Smooth muscle cell (in vitro differentiated cells): Measurements from ENCODE around the gene OR2H2. TPM values are rescaled to one million over a fixed set of nuclear protein-coding genes. Genes with fewer than 3 reads are reported as not detected.
A peak's percentile ranks its signal among the peaks of the same experiment; 100 is the strongest.

Experiments used
- DNase-seq: peaks from one replicate; lab custom pipeline; 2025; ENCODE audit not compliant: unreplicated experiment; lab: John Stamatoyannopoulos, UW
- H2AFZ ChIP-seq: fragments of 200-600 bp; sonication (generic); 2 replicates; pipeline ENCODE4 v1.6.0; 2016; ENCODE audit warnings: antibody characterized with exemption, low read depth, mild to moderate bottlenecking
- H3F3A ChIP-seq: fragments of 200-600 bp; sonication (generic); 2 replicates; pipeline ENCODE4 v1.6.0; 2017; ENCODE audit warnings: antibody characterized with exemption, low read depth
- H3K27ac ChIP-seq: fragments of 200-600 bp; sonication (generic); 2 replicates; pipeline ENCODE4 v1.5.1; 2016; ENCODE audit warnings: low read depth, mild to moderate bottlenecking
- H3K27me3 ChIP-seq: fragments of 200-600 bp; sonication (generic); 2 replicates; pipeline ENCODE4 v1.6.1; 2016; ENCODE audit warnings: low read depth, mild to moderate bottlenecking
- H3K36me3 ChIP-seq: fragments of 200-600 bp; sonication (generic); 2 replicates; pipeline ENCODE4 v1.5.1; 2016; ENCODE audit warnings: low read depth
- H3K4me1 ChIP-seq: fragments of 200-600 bp; sonication (generic); 2 replicates; pipeline ENCODE4 v1.5.1; 2016; ENCODE audit warnings: low read depth
- H3K4me2 ChIP-seq: fragments of 200-600 bp; sonication (generic); 2 replicates; pipeline ENCODE4 v1.6.0; 2016; ENCODE audit warnings: mild to moderate bottlenecking
- H3K4me3 ChIP-seq: fragments of 200-600 bp; sonication (generic); 2 replicates; pipeline ENCODE4 v1.5.1; 2016; ENCODE audit warnings: mild to moderate bottlenecking
- H3K79me2 ChIP-seq: fragments of 200-600 bp; sonication (generic); 2 replicates; pipeline ENCODE4 v1.6.0; 2016; ENCODE audit warnings: low read depth, mild to moderate bottlenecking
- H3K9ac ChIP-seq: fragments of 200-600 bp; sonication (generic); 2 replicates; pipeline ENCODE4 v1.6.0; 2016; ENCODE audit warnings: low read depth
- H3K9me3 ChIP-seq: fragments of 200-600 bp; sonication (generic); replicated peaks from 2 replicates; pipeline ENCODE4 v1.5.1; 2016; ENCODE audit warnings: low read depth
- H4K20me1 ChIP-seq: fragments of 200-600 bp; sonication (generic); 2 replicates; pipeline ENCODE4 v1.6.0; 2016; ENCODE audit warnings: low read depth
- CTCF ChIP-seq: fragments of 200-600 bp; sonication (generic); IDR thresholded peaks from 2 replicates; pipeline ENCODE4 v1.5.1; 2017; ENCODE audit warnings: borderline replicate concordance, mild to moderate bottlenecking, antibody characterized with exemption; ENCODE audit not compliant: insufficient read depth, poor library complexity, severe bottlenecking
- WGBS: methylation state at CpG from one replicate; pipeline ENCODE4 v1.1.7; 2016; ENCODE audit warnings: low lambda C conversion rate; 5-methylcytosine and 5-hydroxymethylcytosine counted together
- polyA plus RNA-seq: library from polyadenylated mRNA; unstranded; fragments of >200 nt; fragmentation: Nextera tagmentation; extraction: Ambion mirVana; gene quantifications from 2 replicates; pipeline ENCODE4 v1.2.1, GENCODE V29; 2016
- total RNA-seq: library from RNA; depleted of rRNA; stranded (reverse); fragments of >200 nt; gene quantifications from 2 replicates; pipeline ENCODE4 v1.2.3, GENCODE V29; 2014

Gene OR2H2
- total and polyA plus RNA-seq, 2 experiments from 2014 or later, result not detected

DNA sequence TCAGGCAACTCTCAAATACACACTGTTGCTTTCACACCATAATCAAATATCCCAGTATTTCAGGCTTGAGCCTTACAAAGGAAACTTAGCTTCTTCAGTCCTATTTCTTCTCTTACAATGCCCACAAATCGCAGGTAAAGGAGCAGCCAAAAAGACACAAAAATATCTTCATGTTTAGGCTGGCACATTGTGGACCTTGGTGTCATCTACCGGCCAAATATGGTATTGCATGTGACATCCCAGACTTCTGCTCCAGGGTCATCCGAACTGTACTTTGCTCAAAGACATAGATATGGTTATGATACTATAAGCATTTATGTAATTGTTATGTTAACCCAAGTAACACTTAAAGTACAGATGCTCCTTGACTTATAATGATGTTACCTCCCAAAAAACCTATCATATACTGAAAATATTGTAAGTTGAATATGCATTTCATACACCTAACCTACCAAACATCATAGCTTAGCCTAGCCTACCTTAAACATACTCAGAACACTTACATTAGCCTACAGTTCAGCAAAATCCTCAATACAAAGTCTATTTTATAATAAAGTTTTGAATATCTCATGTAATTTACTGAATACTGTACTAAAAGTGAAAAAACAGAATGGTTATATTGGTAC is 4.6 kb downstream of the OR2H2 start:
- no peak for DNase-seq
- peak; percentile 86 for TF ChIP-seq CTCF
- no peaks in the 10 kb centered on the region for H3K27me3 ChIP-seq
- peaks cover 7% of the 10 kb centered on the region for H3F3A ChIP-seq
- no peak overlapping the region for H3K27ac ChIP-seq
- no peak overlapping the region for H3K9ac ChIP-seq
- H3K36me3 ChIP-seq, result no peaks in the 10 kb centered on the region
- no peak overlapping the region for H3K4me3 ChIP-seq
- no peaks in the 10 kb centered on the region for H3K79me2 ChIP-seq
- H4K20me1 ChIP-seq, result no peaks in the 10 kb centered on the region
- no peak overlapping the region for H3K4me2 ChIP-seq
- 29% methylated on average over 3 of the region's 3 CpGs for WGBS
- no peaks in the 10 kb centered on the region for H3K9me3 ChIP-seq
- no peaks in the 10 kb centered on the region for H3K4me1 ChIP-seq
- no peak overlapping the region for H2AFZ ChIP-seq

DNA sequence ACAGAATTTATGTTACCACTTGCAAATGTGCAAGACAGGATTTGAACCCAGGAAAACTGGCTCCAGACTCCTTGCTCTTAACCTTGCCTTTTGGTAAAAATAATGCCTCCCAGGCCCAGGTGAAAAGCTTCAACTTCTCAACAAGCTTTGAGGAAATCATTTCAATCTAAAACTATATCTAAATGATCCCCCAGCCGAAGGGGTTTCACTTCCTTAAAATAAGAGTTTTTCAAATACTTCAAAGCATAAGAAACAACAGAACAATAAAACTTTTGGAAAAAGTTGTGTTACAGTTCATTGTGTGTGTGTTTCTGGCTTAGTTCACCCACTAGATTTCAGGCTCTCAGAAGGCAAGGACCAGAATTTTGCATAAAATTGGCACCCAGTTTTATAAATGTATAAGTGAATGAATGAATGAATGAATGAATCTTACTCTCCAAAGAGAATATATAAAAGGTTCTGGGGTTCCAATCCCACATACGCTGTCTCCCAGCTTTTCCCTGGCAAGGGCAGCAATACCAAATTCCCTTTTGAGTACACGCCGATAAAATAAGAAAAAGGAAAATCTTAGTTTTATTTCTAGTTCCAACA is 5.4 kb downstream of the OR2H2 start:
- no peak for TF ChIP-seq CTCF
- H3K9me3 ChIP-seq, result no peaks in the 10 kb centered on the region
- no peak overlapping the region for H3K27ac ChIP-seq
- no peaks in the 10 kb centered on the region for H3K27me3 ChIP-seq
- no peaks in the 10 kb centered on the region for H3K4me1 ChIP-seq
- no peaks in the 10 kb centered on the region for H3K36me3 ChIP-seq
- H2AFZ ChIP-seq, result no peak overlapping the region
- no peaks in the 10 kb centered on the region for H3K79me2 ChIP-seq
- no peak overlapping the region for H3K4me2 ChIP-seq
- no peak overlapping the region for H3K9ac ChIP-seq
- WGBS, result 93% methylated on average over 4 of the region's 4 CpGs
- no peaks in the 10 kb centered on the region for H4K20me1 ChIP-seq
- no peak for DNase-seq
- no peak overlapping the region for H3K4me3 ChIP-seq
- peaks cover 7% of the 10 kb centered on the region for H3F3A ChIP-seq

- H3K27me3 ChIP-seq, result no peaks in the 10 kb centered on the region
- no peaks in the 10 kb centered on the region for H3K79me2 ChIP-seq
- H3F3A ChIP-seq, result peaks cover 7% of the 10 kb centered on the region
- no peak overlapping the region for H3K9ac ChIP-seq
- no peaks in the 10 kb centered on the region for H3K36me3 ChIP-seq
- H4K20me1 ChIP-seq, result no peaks in the 10 kb centered on the region
- H3K4me2 ChIP-seq, result no peak overlapping the region
- no peak overlapping the region for H3K4me3 ChIP-seq
- no peak overlapping the region for H2AFZ ChIP-seq
- H3K9me3 ChIP-seq, result no peaks in the 10 kb centered on the region
- H3K27ac ChIP-seq, result no peak overlapping the region
- no peak for DNase-seq
- TF ChIP-seq CTCF, result no peak
- 94% methylated on average over 2 of the region's 2 CpGs for WGBS
- no peaks in the 10 kb centered on the region for H3K4me1 ChIP-seq
These were observed 6.8 kb downstream of the OR2H2 start for GRCh38 chr6:29591677-29592076.
